ENCODE measurements around the gene SDK1.
"Not testable (repeated sequence)": the region's sequence is repeated elsewhere in the genome, so short reads cannot be mapped to it uniquely, and the experiment has no call there.

SDK1 gene

GRCh38 chr7:3747467-3747866 is 446.4 kb downstream of the SDK1 start:
- no peak for DNase-seq

GRCh38 chr7:3748389-3748788 is 447.3 kb downstream of the SDK1 start:
- no peak for DNase-seq

GRCh38 chr7:3753868-3754267 is 452.8 kb downstream of the SDK1 start:
- DNase-seq = no peak

GRCh38 chr7:3754493-3755341 is 453.7 kb downstream of the SDK1 start:
- no peak for DNase-seq

- not testable (repeated sequence) for DNase-seq
These were observed 454.9 kb downstream of the SDK1 start for GRCh38 chr7:3755778-3756453.

GRCh38 chr7:3757059-3757458 is 456.0 kb downstream of the SDK1 start:
- DNase-seq = no peak

GRCh38 chr7:3760651-3761050 is 459.6 kb downstream of the SDK1 start:
- no peak for DNase-seq

GRCh38 chr7:3762146-3762831 is 461.2 kb downstream of the SDK1 start:
- DNase-seq = no peak

GRCh38 chr7:3767917-3768777 is 467.1 kb downstream of the SDK1 start:
- DNase-seq = no peak

- DNase-seq = no peak
These were observed 470.9 kb downstream of the SDK1 start for GRCh38 chr7:3771906-3772305.

- no peak for DNase-seq
These were observed 477.3 kb downstream of the SDK1 start for GRCh38 chr7:3778345-3778744.

- DNase-seq = no peak
These were observed 479.0 kb downstream of the SDK1 start for GRCh38 chr7:3780016-3780415.

- no peak for DNase-seq
These were observed 479.5 kb downstream of the SDK1 start for GRCh38 chr7:3780525-3780924.

GRCh38 chr7:3781607-3782006 is 480.6 kb downstream of the SDK1 start:
- DNase-seq = no peak

GRCh38 chr7:3787717-3788264 is 486.7 kb downstream of the SDK1 start:
- DNase-seq = no peak

- no peak for DNase-seq
These were observed 489.8 kb downstream of the SDK1 start for GRCh38 chr7:3790803-3791202.

GRCh38 chr7:3791327-3791726 is 490.3 kb downstream of the SDK1 start:
- DNase-seq = no peak

GRCh38 chr7:3795141-3795540 is 494.1 kb downstream of the SDK1 start:
- no peak for DNase-seq

GRCh38 chr7:3795781-3796180 is 494.7 kb downstream of the SDK1 start:
- no peak for DNase-seq

- no peak for DNase-seq
These were observed 504.1 kb downstream of the SDK1 start for GRCh38 chr7:3805151-3805550.

- no peak for DNase-seq
These were observed 505.5 kb downstream of the SDK1 start for GRCh38 chr7:3806516-3806915.

- no peak for DNase-seq
These were observed 506.8 kb downstream of the SDK1 start for GRCh38 chr7:3807824-3808223.

GRCh38 chr7:3821488-3821887 is 520.4 kb downstream of the SDK1 start:
- DNase-seq = no peak
